ENCODE measurements around the gene METAP1D.
"Not testable (repeated sequence)": the region's sequence is repeated elsewhere in the genome, so short reads cannot be mapped to it uniquely, and the experiment has no call there.

METAP1D gene

DNA sequence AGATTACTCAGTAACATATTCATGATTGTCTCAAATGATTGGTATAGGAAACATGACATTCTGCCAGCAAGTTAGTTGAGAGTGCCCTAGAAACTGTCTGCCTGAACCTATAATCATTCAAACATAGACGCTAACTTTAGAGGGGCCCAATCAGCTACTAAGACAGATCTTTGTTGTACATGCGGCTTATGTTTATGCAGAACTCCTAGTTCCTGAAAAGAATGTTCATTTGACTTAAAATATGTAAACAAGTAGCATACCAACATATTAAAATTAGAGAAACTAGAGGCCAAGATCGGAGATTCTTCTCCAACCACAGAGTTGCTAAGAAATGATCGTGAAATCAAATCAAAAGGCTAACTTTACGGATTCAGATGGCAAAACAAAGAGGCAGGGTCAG is 4.2 kb upstream of the METAP1D start:
- Histone ChIP-seq H3K4me3 (no peak overlapping the region), H3K27ac (no peak overlapping the region)

DNA sequence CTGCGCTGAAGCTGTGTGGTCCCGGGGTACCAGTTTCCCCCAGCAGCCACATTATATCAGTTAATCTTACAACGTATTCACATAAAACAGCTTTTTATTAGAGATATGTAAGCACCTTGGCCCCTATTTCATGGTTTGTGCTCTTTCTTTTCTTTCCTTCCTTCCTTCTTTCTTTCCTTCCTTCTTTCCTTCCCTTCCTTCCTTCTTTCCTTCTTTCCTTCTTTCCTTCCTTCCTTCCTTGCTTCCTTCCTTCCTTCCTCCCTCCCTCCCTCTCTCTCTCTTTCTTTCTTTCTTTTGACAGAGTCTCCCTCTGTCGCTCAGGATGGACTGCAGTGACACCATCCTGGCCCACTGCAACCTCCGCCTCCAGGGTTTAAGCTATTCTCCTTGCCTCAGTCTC is 3.7 kb upstream of the METAP1D start:
- no peak overlapping the region for H3K27ac ChIP-seq
- H3K4me3 ChIP-seq: no peak overlapping the region

DNA sequence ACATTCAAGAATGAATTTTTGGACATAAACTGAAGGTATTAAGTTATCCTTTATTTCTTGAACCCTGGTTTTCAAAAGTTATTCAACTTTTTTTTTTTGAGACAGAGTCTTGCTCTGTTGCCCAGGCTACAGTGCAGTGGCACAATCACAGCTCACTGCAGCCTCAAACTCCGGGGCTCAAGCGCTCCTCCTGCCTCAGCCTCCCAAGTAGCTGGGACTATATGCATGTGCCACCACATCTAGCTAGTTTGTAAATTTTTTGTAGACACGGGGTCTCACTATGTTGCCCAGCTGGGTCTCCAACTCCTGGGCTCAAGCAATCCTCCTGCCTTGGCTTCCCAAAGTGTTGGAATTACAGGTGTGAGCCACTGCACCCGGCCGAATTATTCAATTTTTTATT is 2.7 kb upstream of the METAP1D start:
- not testable (repeated sequence) for H3K4me3 ChIP-seq, H3K27ac ChIP-seq

DNA sequence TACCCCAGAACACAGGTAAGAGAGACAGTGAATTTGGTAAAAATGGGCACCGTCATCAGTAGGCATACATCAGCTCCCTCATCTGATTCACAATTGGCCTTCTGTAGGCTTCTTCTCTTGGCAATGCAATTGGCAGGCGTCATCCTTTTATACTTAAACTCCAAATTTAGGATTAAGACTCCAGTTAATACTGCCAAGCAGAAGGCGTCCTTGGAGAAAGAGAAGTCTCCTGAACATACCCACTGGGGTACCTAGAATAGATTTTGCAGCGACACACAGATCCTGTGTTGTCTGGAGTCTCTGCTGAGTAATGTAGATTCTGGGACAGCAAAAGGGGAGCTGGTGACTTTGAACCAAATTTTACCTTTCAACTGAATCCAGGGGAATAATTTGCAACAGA is 592 bp upstream of the METAP1D start:
- H3K27ac ChIP-seq: peak overlapping the region in 8 of 21 experiments; percentile 23 to 71 (median 58)
- H3K4me3 ChIP-seq: peak overlapping the region; percentile 49 to 66 (median 55)

DNA sequence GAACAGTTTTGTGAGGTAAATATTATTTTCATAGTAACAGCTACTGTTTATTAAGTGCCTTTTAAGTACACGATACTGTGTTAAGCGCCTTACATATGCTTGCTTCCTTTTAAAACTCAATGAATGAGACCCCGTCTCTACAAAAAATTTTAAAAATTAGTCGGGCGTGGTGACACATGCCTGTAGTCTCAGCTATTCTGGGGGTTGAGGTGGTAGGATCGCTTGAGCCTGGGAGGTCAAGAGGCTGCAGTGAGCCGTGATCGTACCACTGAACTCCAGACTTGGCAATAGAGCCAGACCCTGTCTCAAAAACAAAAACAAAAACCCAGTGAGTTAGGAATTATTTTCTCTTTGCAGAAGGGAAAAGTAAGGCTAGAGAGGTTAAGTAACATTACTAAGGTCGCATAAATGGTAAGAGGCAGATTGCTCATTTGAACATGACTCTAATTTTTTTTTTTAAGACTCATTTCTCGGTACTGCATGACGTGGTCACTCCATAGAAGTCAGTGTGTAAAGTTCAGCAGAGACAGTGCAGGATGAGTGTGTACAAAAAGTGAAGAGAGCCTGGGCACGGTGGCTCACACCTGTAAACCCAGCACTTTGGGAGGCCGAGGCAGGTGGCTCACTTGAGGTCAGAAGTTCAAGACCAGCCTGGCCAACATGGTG is 1.1 kb downstream of the METAP1D start:
- Histone ChIP-seq H3K4me3 (peak overlapping the region in 1 of 7 experiments; percentile 49), H3K27ac (peak overlapping the region in 1 of 21 experiments; percentile 65)

DNA sequence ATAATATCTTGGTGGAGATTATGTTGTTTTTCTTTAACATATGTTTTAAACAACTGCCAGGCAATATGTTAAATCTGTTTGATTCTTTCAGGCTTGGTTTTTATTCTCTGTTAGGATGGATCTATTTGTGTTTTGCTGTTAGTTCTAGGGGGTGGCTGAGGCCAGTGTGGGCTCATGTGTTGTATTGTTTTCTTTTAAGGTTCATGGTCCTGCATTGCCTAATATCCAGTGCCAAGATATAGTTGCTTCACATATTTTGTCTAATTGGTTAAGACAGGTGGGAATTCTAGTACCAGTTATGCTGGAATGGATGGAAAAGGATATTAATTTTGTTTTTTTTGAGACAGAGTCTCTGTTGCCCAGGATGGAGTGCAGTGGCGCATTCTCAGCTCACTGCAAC is 7.6 kb downstream of the METAP1D start:
- no peak overlapping the region for H3K4me3 ChIP-seq
- H3K27ac ChIP-seq: no peak overlapping the region

DNA sequence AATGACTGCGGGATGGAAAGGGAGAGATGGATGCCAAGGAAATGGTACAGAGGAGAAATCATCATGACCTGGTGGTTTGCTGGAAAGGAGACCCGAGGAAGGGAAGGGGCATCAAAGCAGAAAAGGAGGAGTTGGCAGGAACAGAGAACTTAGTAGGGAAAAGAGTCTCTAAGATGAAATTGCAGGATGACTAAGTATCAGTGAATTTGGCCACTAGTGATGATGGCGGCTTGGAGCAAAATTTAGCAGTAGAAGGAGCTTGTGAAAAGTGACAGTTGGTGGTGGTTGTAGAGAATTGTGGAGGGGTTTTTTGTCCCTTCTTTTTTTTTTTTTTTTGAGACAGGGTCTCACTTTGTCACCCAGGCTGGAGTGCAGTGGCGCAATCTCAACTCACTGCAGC is 10.1 kb downstream of the METAP1D start:
- no peak overlapping the region for H3K27ac ChIP-seq
- H3K4me3 ChIP-seq: no peak overlapping the region

DNA sequence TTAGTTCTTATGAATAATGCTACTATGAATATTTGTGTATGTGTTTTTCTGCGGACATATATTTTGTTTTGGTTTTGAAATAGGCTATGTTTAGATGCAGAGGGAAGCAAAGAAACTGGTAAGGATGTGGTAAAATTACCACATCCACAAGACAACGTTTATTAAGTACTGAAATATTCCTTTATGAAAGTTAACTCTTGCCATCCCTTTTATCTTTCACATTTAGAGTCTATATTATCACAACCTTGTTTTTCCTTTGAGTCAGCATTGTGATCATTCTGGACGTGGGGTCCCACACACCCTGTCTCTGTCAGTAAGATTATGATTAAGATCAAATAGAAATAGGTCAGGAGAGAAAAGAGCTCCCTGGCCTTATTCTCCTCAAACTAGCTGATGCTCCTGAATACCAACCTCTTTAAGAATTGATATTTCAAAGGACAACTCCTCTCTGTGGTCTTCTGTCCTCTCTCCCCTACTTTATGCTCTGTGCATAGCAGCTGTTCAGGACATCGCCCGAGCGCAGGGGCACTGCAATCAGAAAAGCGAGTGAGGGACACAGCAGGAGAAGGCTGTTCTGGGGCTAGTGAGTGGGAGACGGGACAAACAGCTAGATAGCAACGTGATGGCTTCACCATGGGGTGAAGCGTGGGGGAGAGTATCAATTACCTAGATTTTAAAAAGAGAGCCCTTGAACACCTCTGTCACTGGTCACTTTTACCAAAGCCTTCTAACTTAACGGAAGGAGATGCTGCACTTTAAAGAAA is 12.2 kb downstream of the METAP1D start:
- Histone ChIP-seq H3K27ac (no peak overlapping the region), H3K4me3 (no peak overlapping the region)

DNA sequence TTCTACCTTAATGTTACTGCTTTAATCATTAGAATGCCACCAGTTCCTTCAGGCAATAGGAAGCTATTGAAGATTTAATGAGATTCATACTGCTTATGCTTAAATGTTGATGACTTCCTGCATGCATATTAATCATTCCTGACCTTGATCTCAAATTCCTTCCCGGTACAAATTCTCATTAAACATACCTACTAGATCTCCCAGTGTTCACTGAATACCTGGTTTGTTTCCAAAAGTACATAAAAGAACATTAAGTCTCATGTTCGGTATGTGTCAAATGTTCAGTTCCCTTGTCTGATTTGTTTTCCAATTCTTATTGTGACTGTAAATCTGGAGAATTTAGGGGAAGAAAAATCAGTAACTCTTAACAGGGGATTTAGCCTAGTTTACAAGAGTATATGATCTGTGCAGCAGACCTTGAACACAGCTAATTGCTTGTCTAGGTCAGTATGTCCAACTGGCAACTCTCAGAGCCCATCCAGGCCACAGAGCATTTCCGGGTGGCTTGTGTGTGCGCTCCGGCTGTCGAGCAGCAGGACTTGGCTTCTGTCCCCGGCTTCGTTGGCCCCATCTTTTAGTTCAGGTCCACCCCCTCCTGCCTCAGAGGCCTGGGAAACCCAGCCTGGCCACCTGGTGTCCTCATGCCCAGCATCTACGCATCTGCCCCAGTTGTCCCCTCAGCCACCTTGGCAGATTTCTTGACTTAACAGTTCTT is 13.1 kb downstream of the METAP1D start:
- Histone ChIP-seq H3K4me3 (no peak overlapping the region), H3K27ac (no peak overlapping the region)

DNA sequence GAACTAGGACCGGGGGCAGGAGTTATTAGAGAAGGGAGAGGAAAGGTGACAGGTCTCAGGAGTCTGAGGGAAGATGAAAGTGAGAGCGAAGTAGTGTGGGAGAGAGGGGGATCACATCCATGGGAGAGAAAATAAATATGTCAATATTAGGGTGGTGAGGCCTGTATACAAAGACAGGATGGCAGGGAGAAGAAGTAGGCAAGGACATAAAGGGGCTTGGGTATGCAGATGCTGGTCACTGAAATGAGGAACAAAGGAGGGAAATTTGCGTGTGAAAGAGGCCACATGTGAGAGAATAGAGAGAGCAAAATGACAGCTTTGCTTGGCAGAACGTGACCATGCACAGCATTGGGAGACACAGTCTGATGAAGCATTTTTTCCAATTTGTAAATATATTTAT is 13.6 kb downstream of the METAP1D start:
- Histone ChIP-seq H3K27ac (no peak overlapping the region), H3K4me3 (no peak overlapping the region)

DNA sequence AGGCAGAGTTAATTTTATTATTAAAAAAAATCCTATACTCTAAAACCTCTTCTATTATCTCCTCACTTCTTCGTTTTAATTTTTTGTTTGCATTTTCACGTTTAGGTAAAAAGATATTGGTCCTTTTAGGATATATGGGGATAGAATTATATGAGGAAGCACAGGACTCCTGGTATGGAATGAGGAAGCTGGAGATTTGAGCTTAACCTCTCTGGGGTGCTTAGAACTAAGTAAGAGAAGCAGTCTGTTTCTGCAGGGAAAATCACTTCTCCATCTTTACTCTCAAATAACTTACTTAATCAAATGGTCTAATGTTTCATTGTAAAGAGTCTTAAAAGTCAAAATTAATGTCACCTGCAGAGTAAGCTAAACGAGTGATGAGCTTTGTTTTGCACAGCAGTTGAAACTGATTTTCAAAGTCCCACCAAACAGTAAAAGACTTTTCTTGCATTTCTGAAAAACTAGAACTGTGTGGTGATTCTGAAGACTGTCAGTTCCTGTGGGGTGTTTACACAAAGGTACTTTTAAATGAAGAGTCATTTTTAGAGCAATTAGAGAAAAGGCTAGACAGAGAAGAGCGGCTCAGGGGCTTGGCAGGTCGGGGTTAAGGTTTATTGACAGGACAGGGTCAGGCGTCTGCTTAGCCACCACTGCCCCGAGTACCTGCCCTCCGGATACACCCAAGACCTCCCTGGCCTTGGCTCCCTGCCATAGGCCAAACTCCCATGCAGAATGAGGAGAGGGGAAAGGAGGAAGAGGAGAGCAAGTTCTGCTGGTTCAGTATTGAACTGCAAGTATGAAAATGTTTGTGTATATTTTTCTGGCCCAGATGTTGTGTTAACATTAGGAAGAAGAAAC is 21.6 kb downstream of the METAP1D start:
- Histone ChIP-seq H3K4me3 (no peak overlapping the region), H3K27ac (peak overlapping the region in 1 of 21 experiments; percentile 8)

DNA sequence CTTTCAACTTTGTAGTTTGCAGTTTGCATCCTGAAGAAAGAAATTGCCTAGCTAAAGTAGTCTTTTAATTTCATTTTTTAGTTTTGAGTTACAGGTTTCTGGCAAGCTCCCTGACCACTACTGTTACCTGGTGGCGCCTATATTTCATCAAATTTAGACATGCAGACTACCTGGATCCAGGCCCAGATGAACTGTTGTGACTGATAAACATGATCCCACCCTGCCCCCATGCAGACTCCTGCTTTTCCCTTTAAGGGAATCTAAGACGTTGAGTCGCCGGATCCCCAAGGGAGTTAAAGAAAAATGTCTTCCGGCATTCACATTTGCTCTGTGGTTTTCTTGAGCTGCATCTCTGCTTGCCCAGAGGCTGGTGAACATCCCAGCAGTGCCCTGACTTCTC is 22.2 kb downstream of the METAP1D start:
- Histone ChIP-seq H3K4me3 (no peak overlapping the region), H3K27ac (peak overlapping the region in 1 of 21 experiments; percentile 8)

DNA sequence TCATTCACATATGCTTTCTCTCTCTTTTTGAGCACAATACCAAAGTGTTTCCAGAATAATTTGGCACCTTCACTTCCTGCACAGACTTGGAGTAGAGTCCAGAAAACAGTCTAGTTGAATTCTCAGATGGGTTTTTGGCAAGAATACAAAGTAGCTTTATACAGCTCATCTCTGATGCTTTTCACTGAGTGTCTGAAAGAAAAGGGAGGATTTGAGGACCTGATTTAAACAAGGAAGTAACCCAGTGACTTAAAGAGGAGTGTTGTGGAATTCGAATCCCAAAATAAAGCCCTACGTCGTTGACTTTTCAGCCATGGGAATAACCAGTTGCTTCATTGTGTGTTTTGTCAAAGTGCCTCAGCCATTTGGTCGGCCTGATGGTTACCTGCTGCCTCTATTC is 31.8 kb downstream of the METAP1D start:
- H3K4me3 ChIP-seq: no peak overlapping the region
- no peak overlapping the region for H3K27ac ChIP-seq

DNA sequence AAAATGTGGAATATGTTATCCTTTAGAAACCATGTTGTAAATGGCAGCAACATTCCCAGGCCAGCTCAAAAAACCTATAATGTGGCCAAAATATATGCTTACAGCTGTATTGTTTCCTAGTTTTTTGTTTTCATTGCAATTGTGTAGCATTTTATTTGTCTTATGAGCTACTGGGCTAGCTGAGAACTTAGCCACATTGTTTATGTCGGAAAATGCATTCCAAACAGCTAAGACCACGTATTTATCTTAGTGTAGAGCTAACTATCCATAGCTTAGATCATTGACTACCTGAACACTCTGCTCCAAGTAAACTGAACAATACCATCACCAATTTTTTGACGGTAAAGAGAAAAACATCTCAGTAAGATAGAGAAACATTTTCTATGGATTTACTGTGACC is 38.4 kb downstream of the METAP1D start:
- no peak overlapping the region for H3K4me3 ChIP-seq
- H3K27ac ChIP-seq: peak overlapping the region in 2 of 21 experiments; percentile 32 to 37

DNA sequence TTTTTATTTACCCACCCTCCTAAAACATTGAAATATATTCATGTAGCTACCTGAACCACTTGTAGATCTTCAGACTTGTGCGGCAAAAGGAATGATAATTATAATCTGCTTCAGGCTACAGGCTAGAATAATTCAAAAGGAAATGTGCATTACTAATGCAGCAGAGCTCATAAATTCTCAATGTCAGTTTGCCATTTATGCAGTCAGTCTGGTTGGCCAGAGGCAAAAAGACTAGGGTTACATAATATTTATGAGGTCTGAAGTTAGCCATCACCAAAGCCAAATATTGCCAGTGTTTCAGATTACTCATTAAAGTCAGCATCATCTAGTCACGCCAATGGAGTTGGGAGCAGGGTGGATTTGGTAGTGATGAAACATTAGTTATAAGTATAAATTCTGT is 38.9 kb downstream of the METAP1D start:
- H3K4me3 ChIP-seq: no peak overlapping the region
- no peak overlapping the region for H3K27ac ChIP-seq

DNA sequence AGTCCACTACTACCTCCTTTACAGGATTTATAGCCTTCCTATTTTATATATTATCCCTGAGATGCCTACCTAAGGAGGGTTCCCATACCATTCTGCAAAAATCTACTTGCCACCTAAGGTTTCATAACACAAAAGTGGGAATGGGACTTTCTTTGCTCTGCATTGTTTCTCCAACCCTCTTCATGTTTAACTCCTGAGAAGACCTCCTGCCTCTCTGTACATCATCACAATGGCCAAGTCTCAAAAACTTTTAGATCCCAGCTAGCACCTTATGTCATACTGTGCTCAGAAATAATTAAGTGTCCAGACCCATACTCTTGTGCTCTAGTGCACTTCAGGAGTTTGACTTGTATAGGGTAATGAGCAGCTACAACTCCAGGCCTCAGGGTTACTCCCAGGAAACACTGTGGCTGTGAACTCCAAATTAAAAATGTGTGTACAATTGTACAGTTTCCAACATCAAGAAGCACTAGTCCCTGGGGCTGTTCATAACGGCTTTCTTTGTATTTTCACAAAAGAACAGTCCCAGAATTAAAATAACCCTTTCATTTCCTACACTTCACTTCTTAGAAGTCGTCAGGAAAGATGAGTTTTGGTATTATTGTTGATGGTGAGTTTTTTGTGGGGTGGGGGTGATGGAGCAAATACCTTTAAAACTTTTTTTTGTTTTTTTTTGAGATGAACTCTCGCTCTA is 39.4 kb downstream of the METAP1D start:
- Histone ChIP-seq H3K27ac (peak overlapping the region in 3 of 21 experiments; percentile 6 to 40 (median 10)), H3K4me3 (no peak overlapping the region)

DNA sequence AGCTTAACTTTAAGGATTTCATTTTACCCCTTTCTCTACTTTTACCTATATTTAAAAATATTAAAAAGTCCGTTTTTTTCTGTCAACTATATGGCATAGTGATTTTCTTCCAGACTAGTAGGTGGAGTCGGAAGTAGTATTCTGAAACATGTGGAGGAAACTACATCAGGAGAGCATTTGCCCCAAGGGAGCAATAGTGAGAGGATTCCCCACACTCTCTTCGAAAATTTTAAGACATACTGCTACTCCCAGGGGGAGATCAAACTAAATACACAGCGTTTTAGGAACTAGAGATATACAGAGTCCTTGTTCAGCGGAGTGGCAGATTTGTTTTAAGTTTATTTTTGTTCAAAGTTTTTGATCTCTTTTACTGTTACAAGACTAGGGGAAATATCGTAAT is 40.6 kb downstream of the METAP1D start:
- Histone ChIP-seq H3K4me3 (no peak overlapping the region), H3K27ac (no peak overlapping the region)

DNA sequence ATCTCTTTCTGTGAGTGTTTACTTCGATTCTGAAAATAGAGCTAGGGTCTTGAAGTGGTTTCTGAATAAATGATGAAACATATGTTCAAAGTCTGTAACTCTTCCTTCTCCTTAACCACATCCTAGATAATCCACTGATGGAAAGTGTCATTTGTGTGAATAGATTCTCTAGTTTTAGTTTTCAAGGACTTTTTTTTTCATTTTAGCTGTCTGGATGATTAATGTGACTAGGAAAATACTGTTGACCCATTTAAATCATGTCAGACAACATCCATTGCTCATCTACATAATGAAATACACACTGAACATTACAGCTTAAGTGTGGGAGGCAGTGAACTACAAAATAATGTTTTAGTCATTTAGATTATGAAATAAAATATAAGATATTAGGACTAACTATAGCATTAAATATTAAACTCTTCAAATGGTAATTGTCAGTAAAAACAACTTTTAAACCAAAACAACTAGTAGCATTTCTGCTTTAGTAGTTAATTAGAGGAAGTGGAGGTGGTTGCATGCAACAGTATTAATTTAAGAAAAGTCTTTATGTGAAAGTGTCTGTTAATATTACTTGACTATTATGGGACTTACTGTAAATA is 46.4 kb downstream of the METAP1D start:
- H3K27ac ChIP-seq: no peak overlapping the region
- H3K4me3 ChIP-seq: no peak overlapping the region

Measured in skin epidermis (tissue), 12 donors.